ENCODE data around the gene ZNF407.

The ZNF407 gene

GRCh38 chr18:74597662-74598349, at the start of gene ZNF407:
Gene ZNF407, plus strand, starts transcription at chr18:74597870. Its CDS starts 33,150 bp downstream, at chr18:74631020.
- peak within 1 kb of the TSS; percentile 100 for H3K4me3 ChIP-seq (ENCODE audit: low read depth, low read length)
- TF ChIP-seq, protein P1, sequence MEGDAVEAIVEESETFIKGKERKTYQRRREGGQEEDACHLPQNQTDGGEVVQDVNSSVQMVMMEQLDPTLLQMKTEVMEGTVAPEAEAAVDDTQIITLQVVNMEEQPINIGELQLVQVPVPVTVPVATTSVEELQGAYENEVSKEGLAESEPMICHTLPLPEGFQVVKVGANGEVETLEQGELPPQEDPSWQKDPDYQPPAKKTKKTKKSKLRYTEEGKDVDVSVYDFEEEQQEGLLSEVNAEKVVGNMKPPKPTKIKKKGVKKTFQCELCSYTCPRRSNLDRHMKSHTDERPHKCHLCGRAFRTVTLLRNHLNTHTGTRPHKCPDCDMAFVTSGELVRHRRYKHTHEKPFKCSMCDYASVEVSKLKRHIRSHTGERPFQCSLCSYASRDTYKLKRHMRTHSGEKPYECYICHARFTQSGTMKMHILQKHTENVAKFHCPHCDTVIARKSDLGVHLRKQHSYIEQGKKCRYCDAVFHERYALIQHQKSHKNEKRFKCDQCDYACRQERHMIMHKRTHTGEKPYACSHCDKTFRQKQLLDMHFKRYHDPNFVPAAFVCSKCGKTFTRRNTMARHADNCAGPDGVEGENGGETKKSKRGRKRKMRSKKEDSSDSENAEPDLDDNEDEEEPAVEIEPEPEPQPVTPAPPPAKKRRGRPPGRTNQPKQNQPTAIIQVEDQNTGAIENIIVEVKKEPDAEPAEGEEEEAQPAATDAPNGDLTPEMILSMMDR (IDR thresholded peaks at IDR 0.05; ENCODE audit: low read depth, low read length, missing control alignments) = no peak
- DNase-seq (ENCODE audit: low read depth) = peak; percentile 78

DNA sequence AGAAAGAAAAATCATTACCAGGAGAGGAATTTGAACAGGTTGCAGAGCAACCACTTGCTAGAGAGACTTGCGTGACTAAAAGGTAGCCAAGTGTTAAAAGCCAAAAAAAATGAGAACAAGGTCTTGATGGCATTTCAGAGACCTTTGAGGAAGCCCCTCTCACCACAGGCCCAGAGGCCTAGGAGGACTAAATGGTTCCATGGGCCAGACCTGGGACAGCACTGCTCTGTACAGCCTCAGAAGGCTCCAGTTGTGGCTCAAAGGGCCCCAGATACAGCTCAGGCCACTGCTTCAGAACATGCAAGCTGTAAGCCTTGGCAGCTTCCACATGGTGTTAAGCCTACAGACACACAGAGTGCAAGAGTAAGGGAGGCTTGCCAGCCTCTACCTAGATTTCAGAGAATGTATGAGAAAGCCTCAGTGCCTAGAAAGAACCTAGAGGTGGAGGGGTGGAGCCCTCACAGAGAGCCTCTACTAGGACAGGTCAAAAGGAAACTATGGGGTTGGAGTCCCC, 48.0 kb upstream of the ZNF407 start:
- no peak overlapping the region for H3K4me3 ChIP-seq (ENCODE audit: low read depth, low read length)
- no peak for DNase-seq (ENCODE audit: low read depth)
- TF ChIP-seq, protein P1 (IDR thresholded peaks at IDR 0.05; ENCODE audit: low read depth, low read length, missing control alignments) = no peak

- no peak for DNase-seq (ENCODE audit: low read depth)
- no peak overlapping the region for H3K4me3 ChIP-seq (ENCODE audit: low read depth, low read length)
- TF ChIP-seq, protein P1 (IDR thresholded peaks at IDR 0.05; ENCODE audit: low read depth, low read length, missing control alignments) = no peak
These were observed 46.8 kb upstream of the ZNF407 start for GRCh38 chr18:74550886-74551285.

GRCh38 chr18:74551452-74551851, 46.2 kb upstream of the ZNF407 start:
- TF ChIP-seq, protein P1 (IDR thresholded peaks at IDR 0.05; ENCODE audit: low read depth, low read length, missing control alignments) = no peak
- H3K4me3 ChIP-seq (ENCODE audit: low read depth, low read length) = no peak overlapping the region
- no peak for DNase-seq (ENCODE audit: low read depth)

- no peak overlapping the region for H3K4me3 ChIP-seq (ENCODE audit: low read depth, low read length)
- TF ChIP-seq, protein P1 (IDR thresholded peaks at IDR 0.05; ENCODE audit: low read depth, low read length, missing control alignments) = peak; percentile 81
- peak; percentile 49 for DNase-seq (ENCODE audit: low read depth)
These were observed 45.6 kb upstream of the ZNF407 start for GRCh38 chr18:74551936-74552555.

DNA sequence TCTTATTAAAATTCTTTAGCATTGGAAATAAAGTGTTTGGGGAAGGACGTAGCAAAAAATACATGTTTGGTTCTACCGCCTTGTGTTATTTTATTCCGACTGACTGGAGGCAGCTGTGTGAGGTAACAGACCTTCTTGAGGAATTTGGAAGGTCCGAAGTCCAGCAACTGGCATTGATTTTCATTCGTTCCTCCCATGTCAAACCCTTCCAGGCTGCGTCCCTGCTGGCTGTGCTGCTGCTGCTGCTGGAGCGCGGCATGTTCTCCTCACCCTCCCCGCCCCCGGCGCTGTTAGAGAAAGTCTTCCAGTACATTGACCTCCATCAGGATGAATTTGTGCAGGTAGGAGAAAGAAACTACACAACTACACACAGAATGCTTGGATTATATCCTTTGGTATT, 41.5 kb upstream of the ZNF407 start:
- no peak overlapping the region for H3K4me3 ChIP-seq (ENCODE audit: low read depth, low read length)
- no peak for DNase-seq (ENCODE audit: low read depth)
- TF ChIP-seq, protein P1 (IDR thresholded peaks at IDR 0.05; ENCODE audit: low read depth, low read length, missing control alignments) = no peak
